Endodermal cell (in vitro differentiated cells): ENCODE data around the gene CHAF1A. TPM values are rescaled to one million over a fixed set of nuclear protein-coding genes. Genes with fewer than 3 reads are reported as not detected.
A peak's percentile ranks its signal among the peaks of the same experiment; 100 is the strongest.

Source experiments
- DNase-seq: peaks from one replicate; pipeline ENCODE4 v3.0.0-alpha.2; 2017
- H3K27ac ChIP-seq: 2 replicates; pipeline ENCODE4 v1.5.1; 2013; ENCODE audit warnings: mild to moderate bottlenecking, low read depth, low read length, moderate library complexity
- H3K27me3 ChIP-seq: 2 replicates; pipeline ENCODE4 v1.6.1; 2013; ENCODE audit warnings: mild to moderate bottlenecking, low read length, moderate library complexity; ENCODE audit not compliant: insufficient read depth, control insufficient read depth, poor library complexity, severe bottlenecking
- H3K36me3 ChIP-seq: 2 replicates; pipeline ENCODE4 v1.7.0; 2013; ENCODE audit warnings: mild to moderate bottlenecking, low read length, moderate library complexity; ENCODE audit not compliant: control insufficient read depth, insufficient read depth
- H3K4me1 ChIP-seq: one replicate; pipeline ENCODE4 v1.7.0; 2013; ENCODE audit warnings: low read length; ENCODE audit not compliant: control insufficient read depth, insufficient read depth
- H3K4me3 ChIP-seq: 2 replicates; pipeline ENCODE4 v1.5.1; 2013; ENCODE audit warnings: mild to moderate bottlenecking, low read length, moderate library complexity
- H3K9ac ChIP-seq: 2 replicates; pipeline ENCODE4 v1.6.1; 2013; ENCODE audit warnings: mild to moderate bottlenecking, low read length, moderate library complexity; ENCODE audit not compliant: poor library complexity, severe bottlenecking; ENCODE audit errors: extremely low read depth
- H3K9me3 ChIP-seq: 2 replicates; pipeline ENCODE4 v1.6.1; 2013; ENCODE audit warnings: mild to moderate bottlenecking, low read length, moderate library complexity; ENCODE audit not compliant: control insufficient read depth
- H3K27ac Mint-ChIP-seq: 2 replicates; pipeline ENCODE4 v1.8.0; 2020; ENCODE audit warnings: mixed read lengths
- H3K27me3 Mint-ChIP-seq: 2 replicates; pipeline ENCODE4 v1.8.0; 2021; ENCODE audit warnings: mild to moderate bottlenecking, mixed read lengths; ENCODE audit not compliant: insufficient read depth
- H3K36me3 Mint-ChIP-seq: 2 replicates; pipeline ENCODE4 v1.8.0; 2020; ENCODE audit warnings: low read depth, mixed read lengths
- H3K4me1 Mint-ChIP-seq: 2 replicates; pipeline ENCODE4 v1.8.0; 2020; ENCODE audit warnings: mixed read lengths
- H3K4me3 Mint-ChIP-seq: 2 replicates; pipeline ENCODE4 v1.8.0; 2020; ENCODE audit warnings: mild to moderate bottlenecking, moderate library complexity, mixed read lengths
- H3K9me3 Mint-ChIP-seq: 2 replicates; pipeline ENCODE4 v1.8.0; 2020; ENCODE audit warnings: mild to moderate bottlenecking, mixed read lengths
- WGBS, 2 experiments: methylation state at CpG; one replicate each; pipeline versions ENCODE4 v1.1.5 to v1.1.7; 2013; ENCODE audit warnings: missing lambda C conversion rate in 2 of 2, mixed read lengths in 1 of 2; ENCODE audit not compliant: insufficient coverage in 1 of 2, insufficient read length in 1 of 2; 5-methylcytosine and 5-hydroxymethylcytosine counted together
- total RNA-seq, 2 donors: library from RNA; stranded (reverse); fragmentation: NEBNext Ultra II Directional in 1 of 2; extraction: Animal tissue kit (Norgen Biotek cat#: 25700) in 1 of 2; gene quantifications; 2 replicates in 1 of 2; 3 replicates in 1 of 2; pipeline ENCODE4 v1.2.1, GENCODE V29; 2021
- TF ChIP-seq, protein P1 (sequence below): fragments of 200-600 bp; sonication (generic); conservative IDR thresholded peaks from 2 replicates; pipeline ENCODE4 v1.5.0; 2021; ENCODE audit warnings: antibody characterized with exemption, mild to moderate bottlenecking

The CHAF1A gene
- total RNA-seq, 2 donors from 2014 or later, result 70.7 to 76.9 TPM

DNA sequence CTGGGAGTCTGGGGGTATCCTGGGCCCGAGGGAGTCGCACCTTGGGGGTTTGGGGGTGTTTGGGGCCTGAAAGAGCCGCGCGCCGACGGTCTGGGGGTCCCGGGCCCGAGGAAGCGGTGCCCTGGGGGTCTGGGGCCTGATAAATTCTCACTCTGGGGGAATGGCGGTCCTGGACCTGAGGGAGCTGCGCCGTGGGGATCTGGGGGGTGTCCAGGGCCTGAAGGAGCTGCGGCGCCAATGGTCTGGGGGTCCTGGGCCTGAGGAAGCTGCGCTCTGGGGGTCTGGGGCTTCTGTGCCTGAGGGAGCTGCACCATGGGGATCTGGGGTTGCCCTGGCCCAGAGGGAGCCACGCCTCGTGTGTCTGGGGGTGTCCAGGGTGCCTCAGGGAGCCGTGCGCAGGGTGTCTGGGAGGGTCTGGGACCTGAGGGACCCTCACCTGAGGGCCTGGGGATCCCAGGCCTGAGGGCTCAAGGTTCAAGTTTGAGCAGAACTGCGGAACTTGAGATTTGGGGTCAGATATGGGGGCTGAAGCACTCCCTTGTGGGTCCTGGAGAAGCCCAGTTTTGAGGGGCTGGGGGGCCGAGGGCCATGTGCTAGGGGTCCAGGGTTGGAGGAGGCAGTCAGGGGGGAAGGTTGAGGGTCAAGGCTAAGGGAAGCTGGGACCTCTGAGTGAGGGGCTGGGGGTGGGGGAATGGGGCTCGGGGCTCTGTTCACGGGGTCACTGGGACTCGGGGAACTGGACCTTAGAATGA is 70.7 kb downstream of the CHAF1A start:
- Mint-ChIP-seq H3K27me3 (no peaks in the 10 kb centered on the region), H3K36me3 (peaks cover 18% of the 10 kb centered on the region), H3K27ac (peak overlapping the region; percentile 94), H3K4me1 (peaks cover 10% of the 10 kb centered on the region), H3K9me3 (no peaks in the 10 kb centered on the region), H3K4me3 (no peak overlapping the region)
- Histone ChIP-seq H3K4me1 (no peaks in the 10 kb centered on the region), H3K27ac (no peak overlapping the region), H3K27me3 (no peaks in the 10 kb centered on the region), H3K9ac (peak overlapping the region; percentile 77), H3K36me3 (peaks cover 24% of the 10 kb centered on the region), H3K4me3 (peak overlapping the region; percentile 90), H3K9me3 (no peaks in the 10 kb centered on the region)
- DNase-seq, result no peak
- WGBS, 2 experiments, result 29 to 56% methylated on average over 4 to 25 of the region's 25 CpGs
- TF ChIP-seq, protein P1, sequence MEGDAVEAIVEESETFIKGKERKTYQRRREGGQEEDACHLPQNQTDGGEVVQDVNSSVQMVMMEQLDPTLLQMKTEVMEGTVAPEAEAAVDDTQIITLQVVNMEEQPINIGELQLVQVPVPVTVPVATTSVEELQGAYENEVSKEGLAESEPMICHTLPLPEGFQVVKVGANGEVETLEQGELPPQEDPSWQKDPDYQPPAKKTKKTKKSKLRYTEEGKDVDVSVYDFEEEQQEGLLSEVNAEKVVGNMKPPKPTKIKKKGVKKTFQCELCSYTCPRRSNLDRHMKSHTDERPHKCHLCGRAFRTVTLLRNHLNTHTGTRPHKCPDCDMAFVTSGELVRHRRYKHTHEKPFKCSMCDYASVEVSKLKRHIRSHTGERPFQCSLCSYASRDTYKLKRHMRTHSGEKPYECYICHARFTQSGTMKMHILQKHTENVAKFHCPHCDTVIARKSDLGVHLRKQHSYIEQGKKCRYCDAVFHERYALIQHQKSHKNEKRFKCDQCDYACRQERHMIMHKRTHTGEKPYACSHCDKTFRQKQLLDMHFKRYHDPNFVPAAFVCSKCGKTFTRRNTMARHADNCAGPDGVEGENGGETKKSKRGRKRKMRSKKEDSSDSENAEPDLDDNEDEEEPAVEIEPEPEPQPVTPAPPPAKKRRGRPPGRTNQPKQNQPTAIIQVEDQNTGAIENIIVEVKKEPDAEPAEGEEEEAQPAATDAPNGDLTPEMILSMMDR, result no peak

DNA sequence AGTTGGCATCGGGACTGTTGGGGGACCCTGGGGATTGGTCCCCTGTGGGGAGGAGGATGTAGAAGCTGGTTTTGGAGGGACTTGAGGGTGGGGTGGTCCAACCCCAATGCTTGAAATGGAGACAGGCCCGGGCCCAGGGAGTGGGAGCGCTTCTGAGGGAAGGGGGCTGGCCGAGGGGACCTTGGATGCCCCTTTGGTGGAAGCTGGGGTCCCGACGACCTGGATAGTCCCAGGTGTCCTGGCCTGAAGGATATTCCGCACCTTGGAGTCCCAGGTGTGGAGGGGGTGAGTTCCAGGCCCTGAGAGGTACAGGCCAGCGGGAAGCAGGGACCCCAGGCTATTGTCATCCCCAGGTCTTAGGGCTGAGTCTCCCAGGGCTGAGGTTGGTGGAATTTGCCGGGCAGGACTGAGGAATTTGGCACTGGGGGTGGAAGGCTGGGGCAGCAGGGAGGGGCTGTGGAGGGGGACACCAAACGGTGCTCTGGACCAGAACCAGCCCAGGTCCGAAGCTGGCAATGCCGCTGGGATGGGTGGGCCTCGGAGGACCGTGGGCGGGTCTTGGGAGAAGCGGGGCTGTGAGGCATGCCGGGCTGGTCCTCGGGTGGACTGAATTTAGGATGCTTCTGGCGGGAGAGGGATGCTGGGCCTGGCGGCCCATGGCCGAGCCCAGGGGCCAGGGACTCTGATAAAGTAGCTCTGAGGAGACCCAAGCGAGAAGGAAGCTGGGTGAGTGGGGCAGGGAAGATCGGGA is 71.5 kb downstream of the CHAF1A start:
- Histone ChIP-seq H3K27ac (peak overlapping the region; percentile 71), H3K36me3 (peaks cover 30% of the 10 kb centered on the region), H3K9ac (peak overlapping the region; percentile 77), H3K4me1 (no peaks in the 10 kb centered on the region), H3K4me3 (peak overlapping the region; percentile 90), H3K9me3 (no peaks in the 10 kb centered on the region), H3K27me3 (no peaks in the 10 kb centered on the region)
- Mint-ChIP-seq H3K4me1 (peaks cover 10% of the 10 kb centered on the region), H3K36me3 (peaks cover 23% of the 10 kb centered on the region), H3K27ac (peak overlapping the region; percentile 94), H3K27me3 (no peaks in the 10 kb centered on the region), H3K4me3 (no peak overlapping the region), H3K9me3 (no peaks in the 10 kb centered on the region)
- peak; percentile 71 for DNase-seq
- WGBS, 2 experiments, result 16 to 21% methylated on average over 13 to 23 of the region's 23 CpGs
- TF ChIP-seq, protein P1, result no peak

DNA sequence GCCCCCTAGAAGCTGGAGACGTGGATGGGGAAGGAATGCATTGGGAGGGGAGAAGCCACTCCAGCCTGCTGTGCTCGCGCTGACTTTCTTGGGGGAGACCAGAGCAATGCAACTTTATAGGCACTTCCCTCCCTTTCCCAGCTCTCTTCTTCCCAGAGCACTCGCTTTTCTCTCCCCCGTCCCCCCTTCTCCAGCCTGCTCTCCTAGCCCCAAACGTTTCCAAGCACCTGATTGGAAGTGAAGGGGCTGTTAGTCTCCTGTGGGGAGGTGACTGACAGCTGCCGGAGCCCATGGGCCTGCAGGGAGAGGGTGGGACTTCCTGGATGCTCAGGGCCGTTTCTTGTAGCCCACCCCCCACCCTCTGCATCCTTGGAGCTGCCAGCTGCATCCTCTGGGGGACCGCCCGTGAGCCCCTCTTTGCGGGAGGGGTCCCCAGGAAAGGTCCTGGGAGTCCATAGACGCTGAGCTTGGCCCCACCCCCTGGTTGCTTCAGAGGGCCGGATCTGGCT is 72.1 kb downstream of the CHAF1A start:
- peak overlapping the region; percentile 71 for H3K27ac ChIP-seq
- Mint-ChIP-seq H3K4me1 (peaks cover 10% of the 10 kb centered on the region), H3K4me3 (no peak overlapping the region), H3K36me3 (peaks cover 27% of the 10 kb centered on the region), H3K9me3 (no peaks in the 10 kb centered on the region), H3K27me3 (no peaks in the 10 kb centered on the region), H3K27ac (peak overlapping the region; percentile 94)
- no peaks in the 10 kb centered on the region for H3K9me3 ChIP-seq
- no peaks in the 10 kb centered on the region for H3K4me1 ChIP-seq
- DNase-seq, result peak; percentile 94
- peak overlapping the region; percentile 77 for H3K9ac ChIP-seq
- H3K27me3 ChIP-seq, result no peaks in the 10 kb centered on the region
- WGBS, 2 experiments, result 12 to 26% methylated on average over 4 to 13 of the region's 13 CpGs
- TF ChIP-seq, protein P1, result no peak
- H3K36me3 ChIP-seq, result peaks cover 36% of the 10 kb centered on the region
- H3K4me3 ChIP-seq, result peak overlapping the region; percentile 90
